Fibroblast of skin of scalp (primary cell): ENCODE measurements around the gene PHACTR3.

Source experiments
- DNase-seq: peaks from one replicate; pipeline ENCODE4 v3.0.0-alpha.2; 2013

Gene PHACTR3

GRCh38 chr20:59781226-59781625 is 176.9 kb downstream of the PHACTR3 start:
- DNase-seq = no peak

DNA sequence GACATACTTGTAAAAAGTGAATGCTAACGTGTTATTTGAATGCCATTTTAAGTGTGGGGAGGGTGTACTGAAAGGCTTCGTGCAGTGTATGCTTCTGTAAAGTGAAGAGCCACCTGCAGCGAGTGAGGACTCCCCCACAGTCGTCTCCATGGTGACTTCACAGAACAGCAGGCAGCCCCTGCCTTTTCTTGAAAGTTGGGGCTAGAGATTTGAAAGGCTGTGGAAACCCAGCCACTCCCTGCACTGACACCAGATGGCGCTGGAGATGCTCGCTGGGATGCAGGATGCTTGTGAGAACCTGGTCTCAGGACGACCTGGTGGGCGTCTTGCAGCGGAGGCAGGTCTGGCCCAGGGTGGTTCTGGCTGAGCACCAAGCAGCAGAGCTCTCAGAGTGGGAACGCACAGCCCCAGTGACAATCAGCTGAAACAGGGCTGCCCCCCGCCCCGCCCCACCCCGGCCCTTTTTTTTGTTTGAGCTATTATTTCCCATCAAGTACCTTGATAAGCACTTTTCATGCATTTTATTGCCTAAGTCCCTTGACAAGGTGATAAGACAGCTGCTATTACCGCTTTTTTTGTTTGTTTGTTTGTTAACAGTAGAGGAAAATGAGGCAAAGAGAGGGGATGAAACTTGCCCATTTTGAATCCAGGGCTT is 178.8 kb downstream of the PHACTR3 start:
- DNase-seq = peak; percentile 48

DNA sequence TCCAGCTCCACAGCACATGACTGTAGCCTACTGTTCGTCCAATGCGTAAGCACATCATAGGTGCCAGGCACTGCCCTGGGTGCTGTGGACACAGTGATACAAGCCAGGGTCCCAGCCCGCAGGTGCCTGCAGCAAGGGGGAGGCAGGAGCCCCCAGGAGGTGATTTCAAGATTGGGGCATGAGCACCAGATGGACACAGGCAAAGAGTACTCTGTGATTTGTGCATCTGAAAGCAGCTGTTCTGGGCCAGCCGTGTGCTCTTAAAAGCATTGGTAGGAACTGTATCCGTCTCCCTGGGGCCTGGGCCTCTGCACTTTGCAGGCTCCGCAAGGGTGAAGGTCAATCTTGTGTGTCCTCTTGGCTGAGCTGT is 179.3 kb downstream of the PHACTR3 start:
- no peak for DNase-seq

DNA sequence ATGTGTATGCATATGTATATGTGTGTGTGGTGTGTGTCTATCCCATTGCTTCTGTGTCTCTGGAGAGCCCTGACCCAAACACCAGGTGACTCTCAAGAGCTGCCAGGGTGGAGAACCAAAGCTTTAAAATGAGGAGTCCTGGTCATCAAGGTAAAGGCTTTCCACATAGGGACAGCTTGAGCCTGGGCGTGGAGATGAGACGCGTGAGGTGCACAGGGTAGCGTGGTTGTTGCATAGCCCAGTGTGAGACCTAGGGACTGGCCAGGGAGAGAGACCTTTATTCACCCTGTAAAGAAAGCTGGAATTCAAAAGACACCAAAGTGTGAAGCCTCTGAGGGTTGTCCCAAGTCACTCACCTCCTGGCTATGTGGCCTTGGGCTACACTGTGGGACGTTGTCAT is 180.0 kb downstream of the PHACTR3 start:
- DNase-seq = no peak

DNA sequence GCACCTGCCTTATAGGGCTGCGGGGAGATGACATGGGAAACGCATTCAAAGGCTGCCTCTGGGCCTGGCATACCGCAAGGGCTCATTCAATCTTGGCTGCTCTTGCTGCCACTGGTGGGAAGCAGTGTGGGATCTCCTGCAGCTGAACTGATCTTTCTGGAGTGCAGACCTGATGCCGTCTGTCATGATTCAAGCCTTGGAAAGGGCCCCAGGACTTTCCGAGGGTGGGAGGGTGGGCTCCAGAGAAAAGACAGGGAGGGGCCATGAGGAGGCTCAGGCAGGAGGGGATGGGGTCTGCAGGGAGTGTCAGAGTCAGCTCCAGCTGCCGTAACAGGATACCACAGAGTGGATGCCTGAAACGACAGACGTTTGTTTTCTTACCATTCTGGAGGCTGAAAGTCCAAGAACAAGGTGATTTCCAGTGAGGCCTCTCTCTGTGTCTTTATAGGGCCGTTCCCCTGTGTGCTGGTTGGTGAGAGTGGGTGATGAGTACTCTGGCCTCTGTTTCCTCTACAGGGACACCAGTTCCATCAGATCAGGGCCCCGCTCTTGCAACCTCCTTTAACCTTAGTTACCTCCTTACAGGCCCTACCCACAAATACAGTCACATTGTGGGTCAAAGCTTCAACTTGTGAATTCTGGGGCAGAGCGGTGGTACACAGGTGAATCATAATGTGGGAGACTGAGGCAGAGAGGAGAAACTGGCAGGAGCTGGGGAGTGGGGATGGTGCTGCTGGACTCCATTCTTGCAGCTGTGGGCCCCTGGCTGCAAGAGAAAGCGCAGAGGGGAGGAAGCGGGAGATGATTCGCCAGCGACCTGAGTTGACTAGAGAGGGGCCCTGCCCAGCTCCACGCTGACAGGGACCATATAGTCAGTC is 180.7 kb downstream of the PHACTR3 start:
- DNase-seq = no peak

- no peak for DNase-seq
These were observed 181.3 kb downstream of the PHACTR3 start for GRCh38 chr20:59785669-59785959.

DNA sequence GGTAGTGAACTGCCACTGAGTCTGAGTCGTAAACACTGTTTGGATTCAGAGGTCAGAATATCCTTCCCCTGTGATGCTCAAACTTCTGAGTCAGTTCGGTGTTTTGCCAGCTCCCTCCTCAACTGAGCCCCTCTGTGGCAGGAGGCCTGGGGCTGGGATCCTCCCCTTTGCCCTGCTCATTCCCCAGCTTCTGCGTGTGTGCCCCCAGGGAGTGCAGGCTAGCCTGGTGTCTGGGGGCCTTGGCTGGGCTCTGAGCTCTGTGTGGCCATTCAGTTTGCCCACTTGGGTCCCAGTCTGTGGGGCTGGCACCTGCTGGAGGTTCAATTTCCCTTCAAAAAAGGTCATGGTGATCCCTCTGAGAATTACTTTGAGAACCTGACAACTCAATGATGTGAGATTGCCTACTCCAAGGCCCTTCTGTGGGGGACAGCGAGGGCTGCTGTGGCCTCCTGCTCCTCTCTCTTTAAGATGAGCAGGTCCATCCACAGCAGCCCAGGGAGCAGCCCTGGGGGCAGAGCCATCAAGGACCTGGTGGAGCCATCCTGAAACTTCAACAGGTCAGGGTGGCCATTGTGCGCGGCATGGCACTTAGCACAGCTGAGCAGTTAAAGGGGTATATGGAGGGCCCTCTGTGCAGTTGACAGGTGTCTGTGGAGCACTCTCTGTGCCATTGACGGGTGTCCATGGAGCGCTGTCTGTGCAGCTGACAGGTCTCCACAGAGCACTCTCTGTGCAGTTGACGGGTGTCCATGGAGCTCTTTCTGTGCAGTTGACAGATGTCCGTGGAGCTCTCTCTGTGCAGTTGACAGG is 181.9 kb downstream of the PHACTR3 start:
- DNase-seq = no peak

DNA sequence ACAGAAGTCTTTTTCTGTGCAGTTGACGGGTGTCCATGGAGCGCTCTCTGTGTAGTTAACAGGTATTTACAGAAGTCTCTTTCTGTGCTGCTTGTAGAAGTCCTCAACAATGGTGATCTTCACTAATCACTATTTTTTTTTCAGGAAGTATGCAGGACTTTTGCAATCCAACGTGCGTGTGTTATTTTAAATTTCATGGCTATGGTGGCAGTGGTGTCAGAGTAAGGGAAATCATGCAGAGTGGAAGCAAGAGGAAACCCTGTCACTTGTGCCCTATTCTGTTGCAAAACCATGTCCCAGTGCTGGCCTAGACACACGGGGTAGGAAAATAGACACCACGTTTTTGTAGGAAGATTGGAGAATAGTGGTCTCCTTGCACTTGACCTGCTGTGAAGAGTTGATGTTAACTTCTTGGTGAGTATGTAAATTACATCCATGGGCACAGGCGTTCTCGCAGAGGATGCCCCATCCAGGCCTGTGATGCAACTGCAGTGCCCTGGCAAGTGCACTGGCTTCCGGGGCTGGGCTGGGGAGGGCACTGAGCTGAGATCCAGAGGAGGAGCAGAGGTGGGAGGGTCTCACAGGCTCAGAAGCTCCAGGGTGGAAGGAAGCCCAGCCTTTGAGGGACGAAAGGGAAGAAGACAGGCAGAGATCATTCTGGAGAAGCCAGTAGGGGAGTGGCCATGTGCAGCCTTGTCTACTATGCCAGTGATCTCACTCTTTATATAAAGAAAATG is 182.6 kb downstream of the PHACTR3 start:
- no peak for DNase-seq

DNA sequence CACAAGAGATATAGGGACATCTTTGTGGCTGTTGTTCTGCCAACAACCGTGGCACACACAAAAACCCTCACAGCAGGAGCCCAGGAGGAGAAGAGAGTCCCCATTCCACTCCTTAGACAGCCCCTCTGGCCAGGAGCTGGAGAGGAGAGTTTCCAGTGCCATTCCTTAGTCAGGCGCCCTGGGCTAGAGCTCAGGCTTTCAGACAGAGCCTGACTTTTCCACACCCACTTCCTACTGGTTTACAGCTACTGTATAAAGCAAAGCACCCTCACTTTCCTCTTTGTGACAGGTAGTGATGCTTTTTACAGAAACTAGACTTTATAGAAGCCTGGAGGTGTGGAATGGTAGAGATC is 183.2 kb downstream of the PHACTR3 start:
- no peak for DNase-seq

DNA sequence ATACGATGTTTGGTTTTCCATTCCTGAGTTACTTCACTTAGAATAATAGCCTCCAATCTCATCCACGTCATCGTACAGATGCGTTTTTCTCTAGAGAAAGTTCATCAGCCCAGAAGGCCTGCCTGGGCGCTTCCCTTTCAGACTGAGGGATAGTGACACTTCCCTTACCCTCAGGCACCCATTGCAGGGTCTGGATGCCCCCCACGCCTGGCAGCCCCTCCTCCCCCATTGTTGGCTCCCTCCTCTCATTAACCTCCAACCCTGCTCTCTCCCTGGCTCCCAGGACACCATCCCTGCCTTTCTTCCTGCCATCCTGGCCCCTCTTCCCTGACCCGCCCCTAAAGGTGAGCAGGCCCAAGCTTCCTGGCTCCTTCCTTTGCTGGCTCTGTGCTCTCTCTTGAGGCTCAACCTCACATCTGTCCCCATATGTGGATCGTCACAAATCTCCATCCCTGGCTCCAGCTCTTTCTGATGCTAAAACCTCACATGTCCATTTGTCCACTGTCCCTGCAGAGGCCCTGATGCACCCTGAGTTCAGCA is 183.9 kb downstream of the PHACTR3 start:
- no peak for DNase-seq

GRCh38 chr20:59788811-59789397 is 184.6 kb downstream of the PHACTR3 start:
- DNase-seq = no peak

DNA sequence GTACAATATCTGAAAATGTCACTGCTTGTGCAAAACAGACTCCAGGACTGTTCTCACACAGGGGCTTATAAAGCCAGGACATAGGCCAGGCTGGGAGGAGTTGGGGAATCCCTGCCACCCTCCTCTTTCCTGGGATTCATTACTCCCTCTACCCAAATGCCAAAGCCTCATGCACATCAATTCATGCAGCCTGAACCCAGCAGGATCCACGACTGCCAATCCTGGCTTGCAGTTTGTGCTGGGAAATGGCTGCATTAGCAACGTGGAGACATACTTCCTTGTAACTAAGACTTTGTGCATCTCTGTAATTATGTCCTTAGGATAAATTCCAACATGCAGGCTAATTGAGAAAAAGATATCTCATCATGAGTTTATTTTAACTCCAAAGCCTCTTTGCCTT is 185.3 kb downstream of the PHACTR3 start:
- DNase-seq = no peak

DNA sequence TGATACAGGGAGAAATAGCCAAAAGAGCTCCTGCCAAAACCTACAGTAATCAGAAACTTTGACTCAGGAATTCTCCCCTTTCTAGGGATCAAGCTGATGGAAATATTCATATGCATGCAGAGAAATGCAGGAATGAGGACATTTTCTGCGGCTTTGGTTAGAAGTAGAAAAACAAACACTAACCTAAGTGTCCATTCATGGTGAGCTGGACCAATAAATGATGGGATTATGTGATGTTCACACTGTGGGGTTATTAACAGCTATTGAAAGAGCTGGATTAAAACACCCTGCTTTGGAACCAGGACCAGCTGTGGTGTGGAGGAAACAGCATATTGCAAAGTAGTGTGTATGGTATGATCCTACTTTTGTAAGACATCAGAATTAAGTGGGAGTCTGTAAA is 186.0 kb downstream of the PHACTR3 start:
- peak; percentile 9 for DNase-seq

GRCh38 chr20:59792300-59792699 is 188.0 kb downstream of the PHACTR3 start:
- no peak for DNase-seq

DNA sequence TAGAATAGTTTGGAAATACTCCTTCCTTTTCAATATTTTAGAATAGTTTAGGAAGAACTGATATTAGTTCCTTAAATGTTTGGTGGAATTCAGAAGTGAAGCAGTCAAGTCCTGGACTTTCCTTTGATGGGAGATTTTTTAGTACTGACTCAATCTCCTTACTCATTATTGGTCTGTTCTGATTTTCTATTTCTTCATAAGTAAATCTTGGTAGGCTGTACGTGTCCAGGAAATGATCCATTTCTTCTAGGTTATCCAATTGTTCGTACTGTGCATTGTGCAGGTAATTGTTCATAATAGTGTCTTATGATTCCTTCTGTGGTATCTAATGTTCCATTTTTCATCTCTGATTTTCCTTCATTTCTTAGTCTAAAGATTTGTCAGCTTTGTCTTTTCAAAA is 190.2 kb downstream of the PHACTR3 start:
- no peak for DNase-seq

- DNase-seq = no peak
These were observed 196.0 kb downstream of the PHACTR3 start for GRCh38 chr20:59800309-59800708.

DNA sequence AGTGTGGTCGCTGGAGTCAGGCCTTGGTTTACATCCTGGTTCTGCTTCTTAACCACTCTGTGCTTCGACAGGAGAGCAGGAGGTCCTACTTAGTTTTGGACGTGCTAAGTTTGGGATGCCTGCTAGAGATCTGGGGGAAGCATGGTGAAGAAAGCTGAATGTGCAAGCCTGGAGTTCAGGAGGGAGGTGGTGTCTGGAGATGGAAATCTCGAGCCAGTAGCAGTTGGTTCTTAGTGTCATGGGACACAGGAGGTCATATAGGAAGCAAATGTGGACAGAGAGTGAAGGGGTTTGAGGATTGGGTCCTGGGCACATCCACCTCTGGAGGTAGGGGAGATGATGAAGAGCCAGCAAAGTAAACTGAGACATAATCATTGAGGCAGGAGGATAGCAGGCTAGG is 197.7 kb downstream of the PHACTR3 start:
- no peak for DNase-seq

GRCh38 chr20:59802471-59803221 is 198.3 kb downstream of the PHACTR3 start:
- DNase-seq = no peak

DNA sequence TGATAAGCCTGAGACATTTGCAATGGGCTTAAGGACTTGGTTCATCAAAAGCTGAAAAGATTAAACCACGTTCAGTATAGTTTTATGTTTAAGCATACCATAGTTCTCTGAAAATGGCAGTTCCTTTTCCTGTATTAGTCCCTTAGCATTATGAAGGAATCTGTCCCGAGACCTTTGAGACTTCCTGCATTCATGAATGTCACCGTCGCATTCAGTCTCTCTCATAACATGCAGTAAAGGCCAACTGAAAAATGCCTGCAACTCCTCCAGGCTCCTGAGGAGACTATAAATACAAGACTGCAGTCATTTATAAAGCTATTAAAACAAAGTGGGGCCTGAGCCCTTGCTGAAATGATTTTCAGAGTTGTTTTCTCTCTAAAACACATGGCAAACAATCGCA is 200.0 kb downstream of the PHACTR3 start:
- no peak for DNase-seq

- no peak for DNase-seq
These were observed 200.7 kb downstream of the PHACTR3 start for GRCh38 chr20:59804871-59805665.
